ENCODE results near the gene SLC26A6.

DNA sequence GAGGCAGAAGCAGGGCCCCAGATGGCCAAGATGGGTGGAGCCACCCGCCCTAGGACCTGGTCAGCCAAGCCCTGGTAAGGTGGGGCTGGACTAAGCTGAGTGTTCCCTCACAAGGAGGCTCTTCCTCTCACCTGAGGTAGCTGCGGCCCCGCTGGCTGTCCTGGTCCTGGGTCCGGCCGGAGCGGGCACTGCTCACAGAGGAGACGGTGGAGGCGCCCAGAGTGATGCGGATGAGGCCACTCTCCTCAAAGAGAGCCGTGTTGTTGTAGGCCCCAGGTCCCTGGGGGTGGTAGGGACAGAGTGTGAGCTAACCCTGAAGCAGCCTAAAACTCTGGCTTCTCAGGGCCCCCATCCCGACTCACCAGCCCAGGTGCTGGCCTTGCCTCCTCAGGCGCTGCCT lies 7.3 kb upstream of the SLC26A6 start:
- TF ChIP-seq, protein P1, sequence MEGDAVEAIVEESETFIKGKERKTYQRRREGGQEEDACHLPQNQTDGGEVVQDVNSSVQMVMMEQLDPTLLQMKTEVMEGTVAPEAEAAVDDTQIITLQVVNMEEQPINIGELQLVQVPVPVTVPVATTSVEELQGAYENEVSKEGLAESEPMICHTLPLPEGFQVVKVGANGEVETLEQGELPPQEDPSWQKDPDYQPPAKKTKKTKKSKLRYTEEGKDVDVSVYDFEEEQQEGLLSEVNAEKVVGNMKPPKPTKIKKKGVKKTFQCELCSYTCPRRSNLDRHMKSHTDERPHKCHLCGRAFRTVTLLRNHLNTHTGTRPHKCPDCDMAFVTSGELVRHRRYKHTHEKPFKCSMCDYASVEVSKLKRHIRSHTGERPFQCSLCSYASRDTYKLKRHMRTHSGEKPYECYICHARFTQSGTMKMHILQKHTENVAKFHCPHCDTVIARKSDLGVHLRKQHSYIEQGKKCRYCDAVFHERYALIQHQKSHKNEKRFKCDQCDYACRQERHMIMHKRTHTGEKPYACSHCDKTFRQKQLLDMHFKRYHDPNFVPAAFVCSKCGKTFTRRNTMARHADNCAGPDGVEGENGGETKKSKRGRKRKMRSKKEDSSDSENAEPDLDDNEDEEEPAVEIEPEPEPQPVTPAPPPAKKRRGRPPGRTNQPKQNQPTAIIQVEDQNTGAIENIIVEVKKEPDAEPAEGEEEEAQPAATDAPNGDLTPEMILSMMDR (optimal IDR thresholded peaks at IDR 0.05 in 1 of 3, IDR thresholded peaks at IDR 0.05 in 1 of 3, conservative IDR thresholded peaks at IDR 0.05 in 1 of 3; ENCODE audit: extremely low read depth in 1 of 3, insufficient read depth in 2 of 3, low read length in 3 of 3): no peak
- TF ChIP-seq EZH2 (IDR thresholded peaks at IDR 0.05; ENCODE audit: low read length): no peak

Measured in keratinocyte (primary cell).